ENCODE results near the gene CCDC9B. TPM values are rescaled to one million over a fixed set of nuclear protein-coding genes. Genes with fewer than 3 reads are reported as not detected.

CCDC9B gene
- total and polyA plus RNA-seq, 2 of the 4 experiments (the other 2 are of a cell fraction) = 19.7 to 30.9 TPM

- Histone ChIP-seq H3K14ac (replicated peaks; ENCODE audit: low read depth, low read length) (no peak overlapping the region), H3K23ac (ENCODE audit: low read depth, low read length) (no peak overlapping the region), H4K8ac (ENCODE audit: low read depth in 2 of 2, low read length in 2 of 2) (no peak overlapping the region), H2AFZ (replicated peaks; ENCODE audit: low read length, poor library complexity) (peak overlapping the region; percentile 49), H3K56ac (ENCODE audit: extremely low read depth, insufficient read depth, low read length) (no peak overlapping the region), H3K79me1 (ENCODE audit: low read depth in 1 of 2, low read length in 2 of 2) (no peaks in the 10 kb centered on the region), H3K9ac (ENCODE audit: low read depth, low read length) (no peak overlapping the region), H2BK120ac (ENCODE audit: low read depth, low read length) (no peak overlapping the region), H3K4ac (ENCODE audit: low read depth, low read length) (no peak overlapping the region), H3K36me3 (ENCODE audit: control insufficient read depth, insufficient read depth, low read length) (no peaks in the 10 kb centered on the region), H2AK5ac (ENCODE audit: low read depth, low read length) (no peak overlapping the region), H3K9me1 (ENCODE audit: insufficient read depth, low read length) (no peaks in the 10 kb centered on the region), H3K27ac (ENCODE audit: insufficient read depth, low read length) (no peak overlapping the region), H3K4me2 (ENCODE audit: low read depth, low read length) (no peak overlapping the region), H2BK15ac (ENCODE audit: low read depth, low read length) (no peak overlapping the region), H3K27me3 (ENCODE audit: control insufficient read depth, insufficient read depth, low read length) (peaks cover 63% of the 10 kb centered on the region), H3K4me3 (ENCODE audit: insufficient read depth, low read depth, low read length) (no peak overlapping the region), H2BK5ac (ENCODE audit: low read depth, low read length, poor library complexity, severe bottlenecking) (no peak overlapping the region), H3K4me1 (ENCODE audit: control insufficient read depth, insufficient read depth, low read length) (peaks cover 9% of the 10 kb centered on the region), H3K9me3 (ENCODE audit: control insufficient read depth, insufficient read depth, low read length) (no peaks in the 10 kb centered on the region), H3K18ac (ENCODE audit: low read depth, low read length) (no peak overlapping the region), H4K91ac (ENCODE audit: insufficient read depth, low read depth, low read length) (no peak overlapping the region), H4K5ac (ENCODE audit: low read depth, low read length) (no peak overlapping the region), H4K20me1 (ENCODE audit: insufficient read depth, low read length) (no peaks in the 10 kb centered on the region), H2BK20ac (ENCODE audit: low read depth, low read length) (no peak overlapping the region), H2AK9ac (replicated peaks; ENCODE audit: low read depth, low read length, poor library complexity) (no peak overlapping the region)
- intact Hi-C loops (cut with micrococcal nuclease) = no loop called here
- TF ChIP-seq BHLHE40 (IDR thresholded peaks at IDR 0.05; ENCODE audit: low read depth, low read length) (no peak), FOS (IDR thresholded peaks at IDR 0.05; ENCODE audit: low read depth, low read length) (no peak), MAFK (IDR thresholded peaks at IDR 0.05; ENCODE audit: low read depth, low read length) (no peak), NFE2L2 (IDR thresholded peaks at IDR 0.05; ENCODE audit: low read depth, low read length) (no peak), ELK1 (IDR thresholded peaks at IDR 0.05; ENCODE audit: borderline replicate concordance, low read depth, low read length) (no peak), RFX5 (IDR thresholded peaks at IDR 0.05; ENCODE audit: low read depth, low read length) (no peak), RCOR1 (IDR thresholded peaks at IDR 0.05; ENCODE audit: insufficient replicate concordance, low read length) (no peak), MAZ (IDR thresholded peaks at IDR 0.05; ENCODE audit: borderline replicate concordance, low read depth, low read length) (no peak)
- ChIA-PET CTCF (interaction anchor here (1.0 kb wide), 1 partner anchor 26 kb away, joined by 3 read pairs; no protein-coding TSS in a partner anchor), POLR2A (ENCODE audit: unreplicated experiment) (interaction anchor here (0.7 kb wide), 1 partner anchor 14 kb away, joined by 3 read pairs; no protein-coding TSS in a partner anchor)
- ATAC-seq (ENCODE audit: low read depth) = no peak
- no TSS peak for BruUV-seq (replicated peaks)
- dilution Hi-C loops (cut with HindIII; ENCODE audit: low sequenced_read_pairs, unreplicated experiment) = no loop called here
- in situ Hi-C loops (cut with MboI; ENCODE audit: low sequenced_read_pairs) = no loop called here
- no peak for DNase-seq
- 32% methylated on average over 16 of the region's 33 CpGs; no CpG with 5 or more reads in 1 of the 2 experiments for WGBS, 2 experiments (ENCODE audit: extremely low coverage in 2 of 2, insufficient read length in 1 of 2)
These were observed 57.0 kb downstream of the CCDC9B start for GRCh38 chr15:40283615-40284300.

Data from IMR-90 (cell line).